Endodermal cell (in vitro differentiated cells): ENCODE measurements around the gene FGF3. TPM values are rescaled to one million over a fixed set of nuclear protein-coding genes. Genes with fewer than 3 reads are reported as not detected.

ENCODE experiments used
- DNase-seq: peaks from one replicate; pipeline ENCODE4 v3.0.0-alpha.2; 2017
- H3K27ac ChIP-seq: 2 replicates; pipeline ENCODE4 v1.5.1; 2013; ENCODE audit warnings: mild to moderate bottlenecking, low read depth, low read length, moderate library complexity
- H3K27me3 ChIP-seq: 2 replicates; pipeline ENCODE4 v1.6.1; 2013; ENCODE audit warnings: mild to moderate bottlenecking, low read length, moderate library complexity; ENCODE audit not compliant: insufficient read depth, control insufficient read depth, poor library complexity, severe bottlenecking
- H3K36me3 ChIP-seq: 2 replicates; pipeline ENCODE4 v1.7.0; 2013; ENCODE audit warnings: mild to moderate bottlenecking, low read length, moderate library complexity; ENCODE audit not compliant: control insufficient read depth, insufficient read depth
- H3K4me1 ChIP-seq: one replicate; pipeline ENCODE4 v1.7.0; 2013; ENCODE audit warnings: low read length; ENCODE audit not compliant: control insufficient read depth, insufficient read depth
- H3K4me3 ChIP-seq: 2 replicates; pipeline ENCODE4 v1.5.1; 2013; ENCODE audit warnings: mild to moderate bottlenecking, low read length, moderate library complexity
- H3K9ac ChIP-seq: 2 replicates; pipeline ENCODE4 v1.6.1; 2013; ENCODE audit warnings: mild to moderate bottlenecking, low read length, moderate library complexity; ENCODE audit not compliant: poor library complexity, severe bottlenecking; ENCODE audit errors: extremely low read depth
- H3K9me3 ChIP-seq: 2 replicates; pipeline ENCODE4 v1.6.1; 2013; ENCODE audit warnings: mild to moderate bottlenecking, low read length, moderate library complexity; ENCODE audit not compliant: control insufficient read depth
- H3K27ac Mint-ChIP-seq: 2 replicates; pipeline ENCODE4 v1.8.0; 2020; ENCODE audit warnings: mixed read lengths
- H3K27me3 Mint-ChIP-seq: 2 replicates; pipeline ENCODE4 v1.8.0; 2021; ENCODE audit warnings: mild to moderate bottlenecking, mixed read lengths; ENCODE audit not compliant: insufficient read depth
- H3K36me3 Mint-ChIP-seq: 2 replicates; pipeline ENCODE4 v1.8.0; 2020; ENCODE audit warnings: low read depth, mixed read lengths
- H3K4me1 Mint-ChIP-seq: 2 replicates; pipeline ENCODE4 v1.8.0; 2020; ENCODE audit warnings: mixed read lengths
- H3K4me3 Mint-ChIP-seq: 2 replicates; pipeline ENCODE4 v1.8.0; 2020; ENCODE audit warnings: mild to moderate bottlenecking, moderate library complexity, mixed read lengths
- H3K9me3 Mint-ChIP-seq: 2 replicates; pipeline ENCODE4 v1.8.0; 2020; ENCODE audit warnings: mild to moderate bottlenecking, mixed read lengths
- WGBS, 2 experiments: methylation state at CpG; one replicate each; pipeline versions ENCODE4 v1.1.5 to v1.1.7; 2013; ENCODE audit warnings: missing lambda C conversion rate in 2 of 2, mixed read lengths in 1 of 2; ENCODE audit not compliant: insufficient coverage in 1 of 2, insufficient read length in 1 of 2; 5-methylcytosine and 5-hydroxymethylcytosine counted together
- total RNA-seq, 2 donors: library from RNA; stranded (reverse); fragmentation: NEBNext Ultra II Directional in 1 of 2; extraction: Animal tissue kit (Norgen Biotek cat#: 25700) in 1 of 2; gene quantifications; 2 replicates in 1 of 2; 3 replicates in 1 of 2; pipeline ENCODE4 v1.2.1, GENCODE V29; 2021
- TF ChIP-seq, protein P1 (sequence below): fragments of 200-600 bp; sonication (generic); conservative IDR thresholded peaks from 2 replicates; pipeline ENCODE4 v1.5.0; 2021; ENCODE audit warnings: antibody characterized with exemption, mild to moderate bottlenecking

The FGF3 gene
- total RNA-seq, 2 donors from 2014 or later = not detected

GRCh38 chr11:69854713-69855112 lies 35.5 kb upstream of the FGF3 start:
- Histone ChIP-seq H3K36me3 (no peaks in the 10 kb centered on the region), H3K9ac (no peak overlapping the region), H3K27ac (no peak overlapping the region), H3K4me3 (no peak overlapping the region), H3K27me3 (no peaks in the 10 kb centered on the region), H3K4me1 (no peaks in the 10 kb centered on the region), H3K9me3 (peaks cover 5% of the 10 kb centered on the region)
- Mint-ChIP-seq H3K27ac (no peak overlapping the region), H3K9me3 (peaks cover 6% of the 10 kb centered on the region), H3K27me3 (peaks cover 11% of the 10 kb centered on the region), H3K36me3 (no peaks in the 10 kb centered on the region), H3K4me1 (no peaks in the 10 kb centered on the region), H3K4me3 (no peak overlapping the region)
- TF ChIP-seq, protein P1, sequence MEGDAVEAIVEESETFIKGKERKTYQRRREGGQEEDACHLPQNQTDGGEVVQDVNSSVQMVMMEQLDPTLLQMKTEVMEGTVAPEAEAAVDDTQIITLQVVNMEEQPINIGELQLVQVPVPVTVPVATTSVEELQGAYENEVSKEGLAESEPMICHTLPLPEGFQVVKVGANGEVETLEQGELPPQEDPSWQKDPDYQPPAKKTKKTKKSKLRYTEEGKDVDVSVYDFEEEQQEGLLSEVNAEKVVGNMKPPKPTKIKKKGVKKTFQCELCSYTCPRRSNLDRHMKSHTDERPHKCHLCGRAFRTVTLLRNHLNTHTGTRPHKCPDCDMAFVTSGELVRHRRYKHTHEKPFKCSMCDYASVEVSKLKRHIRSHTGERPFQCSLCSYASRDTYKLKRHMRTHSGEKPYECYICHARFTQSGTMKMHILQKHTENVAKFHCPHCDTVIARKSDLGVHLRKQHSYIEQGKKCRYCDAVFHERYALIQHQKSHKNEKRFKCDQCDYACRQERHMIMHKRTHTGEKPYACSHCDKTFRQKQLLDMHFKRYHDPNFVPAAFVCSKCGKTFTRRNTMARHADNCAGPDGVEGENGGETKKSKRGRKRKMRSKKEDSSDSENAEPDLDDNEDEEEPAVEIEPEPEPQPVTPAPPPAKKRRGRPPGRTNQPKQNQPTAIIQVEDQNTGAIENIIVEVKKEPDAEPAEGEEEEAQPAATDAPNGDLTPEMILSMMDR = no peak
- no peak for DNase-seq
- WGBS, 2 experiments = 90 to 100% methylated on average over 1 to 2 of the region's 2 CpGs

- peaks cover 8% of the 10 kb centered on the region for H3K9me3 Mint-ChIP-seq
- peak; percentile 33 for DNase-seq
- no peak overlapping the region for H3K4me3 Mint-ChIP-seq
- H3K27ac ChIP-seq = no peak overlapping the region
- H3K4me1 ChIP-seq = no peaks in the 10 kb centered on the region
- H3K27me3 Mint-ChIP-seq = peaks cover 19% of the 10 kb centered on the region
- TF ChIP-seq, protein P1 = no peak
- H3K27ac Mint-ChIP-seq = no peak overlapping the region
- H3K36me3 Mint-ChIP-seq = no peaks in the 10 kb centered on the region
- no peak overlapping the region for H3K9ac ChIP-seq
- no peaks in the 10 kb centered on the region for H3K27me3 ChIP-seq
- WGBS, 2 experiments = 51 to 60% methylated on average over 2 of the region's 2 CpGs
- H3K9me3 ChIP-seq = peaks cover 5% of the 10 kb centered on the region
- H3K4me3 ChIP-seq = no peak overlapping the region
- H3K36me3 ChIP-seq = no peaks in the 10 kb centered on the region
- peaks cover 5% of the 10 kb centered on the region for H3K4me1 Mint-ChIP-seq
These were observed 32.8 kb upstream of the FGF3 start for GRCh38 chr11:69852056-69852455.

GRCh38 chr11:69848201-69848600 lies 29.0 kb upstream of the FGF3 start:
- H3K27ac ChIP-seq = no peak overlapping the region
- H3K4me1 ChIP-seq = no peaks in the 10 kb centered on the region
- Mint-ChIP-seq H3K27ac (no peak overlapping the region), H3K36me3 (no peaks in the 10 kb centered on the region), H3K27me3 (peaks cover 18% of the 10 kb centered on the region), H3K9me3 (peaks cover 8% of the 10 kb centered on the region), H3K4me1 (peaks cover 6% of the 10 kb centered on the region), H3K4me3 (no peak overlapping the region)
- no peak for DNase-seq
- H3K9ac ChIP-seq = no peak overlapping the region
- H3K36me3 ChIP-seq = no peaks in the 10 kb centered on the region
- TF ChIP-seq, protein P1 = no peak
- no peak overlapping the region for H3K4me3 ChIP-seq
- peaks cover 5% of the 10 kb centered on the region for H3K9me3 ChIP-seq
- H3K27me3 ChIP-seq = no peaks in the 10 kb centered on the region
